HCT116 (cell line): Measurements from ENCODE around the gene IRF8. TPM values are rescaled to one million over a fixed set of nuclear protein-coding genes. Genes with fewer than 3 reads are reported as not detected.

Experiments used
- ATAC-seq: fragments of 200-7000 bp; cut with Tn5 transposase; 2 replicates; pipeline ENCODE4 v1.9.1; 2020; ENCODE audit warnings: mild to moderate bottlenecking, moderate library complexity
- BruUV-seq: library from RNA; stranded (reverse); fragments of 400-500 nt; replicated peaks from 2 replicates; lab custom pipeline; 2021; lab: Mats Ljungman, UMichigan
- CTCF ChIA-PET: fragments of 300-600 bp; sonication (Branson Sonifier 250); formaldehyde crosslinking; loops from one replicate; lab custom pipeline; 2021; ENCODE audit warnings: antibody characterized with exemption; lab: Charles Lee
- POLR2A ChIA-PET: fragments of 300-600, 350-600 bp; sonication (Branson Sonifier 250); formaldehyde crosslinking; loops from one replicate; lab custom pipeline; 2021; ENCODE audit warnings: antibody characterized with exemption; lab: Charles Lee
- RAD21 ChIA-PET, 2 experiments: fragments of 300-600 bp; sonication (Branson Sonifier 250); formaldehyde crosslinking; loops; one replicate each; lab custom pipeline; 2023; ENCODE audit warnings: low total read pairs in 2 of 2; ENCODE audit not compliant: uncharacterized antibody in 2 of 2, unreplicated experiment in 2 of 2, low non-redundant PET in 1 of 2; lab: Charles Lee
- DNase-seq: peaks from one replicate; pipeline ENCODE4 v3.0.0-alpha.2; 2010; ENCODE audit warnings: low read depth, low spot score
- H2AFZ ChIP-seq: fragments of 200-600 bp; shearing (Covaris generic), sonication (generic); 2 replicates; pipeline ENCODE4 v1.6.1; 2017; ENCODE audit warnings: low read depth, mixed run types, mixed read lengths, antibody characterized with exemption, low read length; ENCODE audit not compliant: poor library complexity, severe bottlenecking
- H3K27ac ChIP-seq: 2 replicates; pipeline ENCODE4 v1.5.1; 2012; ENCODE audit warnings: low read depth, low read length
- H3K27me3 ChIP-seq: fragments of 200-600 bp; sonication (generic); 2 replicates; pipeline ENCODE4 v1.6.1; 2016; ENCODE audit warnings: mixed run types, low read length, mixed read lengths; ENCODE audit not compliant: insufficient read depth
- H3K36me3 ChIP-seq, 2 experiments: fragments of 200-500 bp in 1 of 2; fragments of 200-600 bp in 1 of 2; sonication (Bioruptor generic) in 1 of 2; sonication (generic) in 1 of 2; 2 replicates each; pipeline versions ENCODE4 v1.5.1 to v1.6.1; 2014 to 2016; ENCODE audit warnings: low read length in 2 of 2, inconsistent platforms in 1 of 2, mixed read lengths in 1 of 2, mixed run types in 1 of 2; ENCODE audit not compliant: insufficient read depth in 2 of 2, control insufficient read depth in 1 of 2
- H3K4me1 ChIP-seq, 2 experiments: fragments of 200-600 bp in 1 of 2; sonication (generic) in 1 of 2; 2 replicates each; pipeline versions ENCODE4 v1.5.1 to v1.6.1; 2012 to 2017; ENCODE audit warnings: low read length in 2 of 2, inconsistent platforms in 1 of 2, mild to moderate bottlenecking in 1 of 2, mixed read lengths in 1 of 2, mixed run types in 1 of 2, moderate library complexity in 1 of 2; ENCODE audit not compliant: insufficient read depth in 2 of 2, control insufficient read depth in 1 of 2
- H3K4me2 ChIP-seq: fragments of 200-600 bp; sonication (generic); 2 replicates; pipeline ENCODE4 v1.6.1; 2017; ENCODE audit warnings: mixed run types, low read length, mixed read lengths
- H3K4me3 ChIP-seq, 2 experiments: fragments of 200-600 bp in 1 of 2; sonication (generic) in 1 of 2; replicated peaks in 1 of 2; 2 replicates each; pipeline ENCODE4 v1.5.1; 2011 to 2016; ENCODE audit warnings: low read length in 2 of 2, control low read depth in 1 of 2, low read depth in 1 of 2, mild to moderate bottlenecking in 1 of 2, mixed read lengths in 1 of 2, mixed run types in 1 of 2
- H3K79me2 ChIP-seq: fragments of 200-600 bp; sonication (generic); 2 replicates; pipeline ENCODE4 v1.6.1; 2017; ENCODE audit warnings: mild to moderate bottlenecking, mixed run types, low read length, moderate library complexity, mixed read lengths; ENCODE audit not compliant: insufficient read depth
- H3K9ac ChIP-seq: fragments of 200-600 bp; sonication (generic); 2 replicates; pipeline ENCODE4 v1.6.1; 2016; ENCODE audit warnings: low read length, mixed read lengths
- H3K9me2 ChIP-seq: fragments of 200-600 bp; sonication (generic), shearing (Covaris generic); 2 replicates; pipeline ENCODE4 v1.6.1; 2017; ENCODE audit warnings: mixed run types, mild to moderate bottlenecking, moderate library complexity; ENCODE audit not compliant: insufficient read depth
- H3K9me3 ChIP-seq, 2 experiments: fragments of 200-500 bp in 1 of 2; fragments of 200-600 bp in 1 of 2; sonication (Bioruptor generic) in 1 of 2; sonication (generic) in 1 of 2; 2 replicates each; pipeline ENCODE4 v1.6.1; 2014 to 2017; ENCODE audit warnings: low read length in 2 of 2, mixed read lengths in 2 of 2, inconsistent platforms in 1 of 2, low read depth in 1 of 2, mild to moderate bottlenecking in 1 of 2, mixed run types in 1 of 2, moderate library complexity in 1 of 2; ENCODE audit not compliant: control insufficient read depth in 1 of 2, insufficient read depth in 1 of 2
- H4K20me1 ChIP-seq: fragments of 200-600 bp; sonication (generic), shearing (Covaris generic); 2 replicates; pipeline ENCODE4 v1.6.1; 2017; ENCODE audit warnings: mixed run types, mild to moderate bottlenecking, moderate library complexity; ENCODE audit not compliant: insufficient read depth
- ATF3 ChIP-seq: IDR thresholded peaks from 2 replicates; pipeline ENCODE4 v1.6.1; 2012
- CBX3 ChIP-seq: IDR thresholded peaks from 2 replicates; pipeline ENCODE4 v1.6.1; 2012; ENCODE audit warnings: low read depth
- CEBPB ChIP-seq: IDR thresholded peaks from 2 replicates; pipeline ENCODE4 v1.6.1; 2012; ENCODE audit warnings: low read depth
- CTCF ChIP-seq, 3 experiments: fragments of 200-600 bp in 1 of 3; sonication (generic) in 1 of 3; IDR thresholded peaks in 2 of 3; conservative IDR thresholded peaks in 1 of 3; 2 replicates each; pipeline ENCODE4 v1.5.1; 2012 to 2017; ENCODE audit warnings: low read depth in 2 of 3, low read length in 2 of 3, antibody characterized with exemption in 1 of 3, borderline replicate concordance in 1 of 3, control low read depth in 1 of 3, mild to moderate bottlenecking in 1 of 3, mixed read lengths in 1 of 3, mixed run types in 1 of 3, moderate library complexity in 1 of 3; ENCODE audit not compliant: insufficient read depth in 1 of 3
- EGR1 ChIP-seq: IDR thresholded peaks from 2 replicates; pipeline ENCODE4 v1.6.1; 2012; ENCODE audit warnings: low read depth
- ELF1 ChIP-seq: IDR thresholded peaks from 2 replicates; pipeline ENCODE4 v1.6.1; 2012; ENCODE audit warnings: low read depth, borderline replicate concordance
- EZH2phosphoT487 ChIP-seq: fragments of 200-600 bp; IDR thresholded peaks from 2 replicates; pipeline ENCODE4 v1.6.1; 2018; ENCODE audit warnings: antibody characterized with exemption, borderline replicate concordance
- FOSL1 ChIP-seq: IDR thresholded peaks from 2 replicates; pipeline ENCODE4 v1.6.1; 2012; ENCODE audit warnings: low read depth
- MAX ChIP-seq: IDR thresholded peaks from 2 replicates; pipeline ENCODE4 v1.6.1; 2012
- POLR2A ChIP-seq: IDR thresholded peaks from 2 replicates; pipeline ENCODE4 v1.7.0; 2011; ENCODE audit warnings: borderline replicate concordance; ENCODE audit not compliant: insufficient read depth, insufficient read length; ENCODE audit errors: extremely low read depth
- POLR2AphosphoS5 ChIP-seq: IDR thresholded peaks from 2 replicates; pipeline ENCODE4 v1.6.1; 2011; ENCODE audit warnings: mild to moderate bottlenecking, low read depth, low read length, moderate library complexity
- RAD21 ChIP-seq: IDR thresholded peaks from 2 replicates; pipeline ENCODE4 v1.6.1; 2012; ENCODE audit warnings: low read depth, mild to moderate bottlenecking
- SIN3A ChIP-seq: IDR thresholded peaks from 2 replicates; pipeline ENCODE4 v1.6.1; 2012; ENCODE audit warnings: low read depth
- SP1 ChIP-seq: IDR thresholded peaks from 2 replicates; pipeline ENCODE4 v1.6.1; 2012; ENCODE audit warnings: low read depth
- SRF ChIP-seq: IDR thresholded peaks from 2 replicates; pipeline ENCODE4 v1.6.1; 2012; ENCODE audit warnings: low read depth
- YY1 ChIP-seq: IDR thresholded peaks from 2 replicates; pipeline ENCODE4 v1.6.1; 2011; ENCODE audit warnings: low read length, low read depth, moderate library complexity, mild to moderate bottlenecking; ENCODE audit not compliant: insufficient replicate concordance; ENCODE audit errors: extremely low read depth
- ZBTB33 ChIP-seq: IDR thresholded peaks from 2 replicates; pipeline ENCODE4 v1.6.1; 2011; ENCODE audit warnings: mild to moderate bottlenecking, low read length, moderate library complexity; ENCODE audit not compliant: insufficient replicate concordance; ENCODE audit errors: extremely low read depth
- ZFX ChIP-seq: fragments of 450-650 bp; IDR thresholded peaks from 2 replicates; pipeline ENCODE4 v1.6.1; 2017
- intact Hi-C: fragments of 100-400 bp; cut with micrococcal nuclease; formaldehyde crosslinking; loops from 2 replicates; pipeline ENCODE4 v1.10.0; 2022
- total RNA-seq: library from RNA; stranded (reverse); gene quantifications from one replicate; pipeline ENCODE4 v1.2.1, GENCODE V29; 2021; ENCODE audit not compliant: unreplicated experiment

Gene IRF8
- total RNA-seq, 1 experiment from 2014 or later = 0.61 TPM

GRCh38 chr16:85882181-85882810 lies 16.7 kb upstream of the IRF8 start:
- Histone ChIP-seq H3K79me2 (no peaks in the 10 kb centered on the region), H3K9me3 (no peaks in the 10 kb centered on the region), H3K4me1 (0 out of 4 replicates have a peak, but pooled peaks cover 0 to 4% of the 10 kb centered on the region in 2 experiments), H3K27me3 (peaks cover 76% of the 10 kb centered on the region), H3K4me3 (no peak overlapping the region), H4K20me1 (no peaks in the 10 kb centered on the region), H3K4me2 (no peak overlapping the region), H3K9ac (no peak overlapping the region), H2AFZ (no peak overlapping the region), H3K9me2 (no peaks in the 10 kb centered on the region), H3K27ac (no peak overlapping the region), H3K36me3 (no peaks in the 10 kb centered on the region)
- RAD21 ChIA-PET = no interaction called here
- ATAC-seq (no peak), DNase-seq (no peak)
- TF ChIP-seq ZBTB33 (no peak), YY1 (no peak), CEBPB (no peak), EGR1 (no peak), RAD21 (no peak), EZH2phosphoT487 (no peak), POLR2A (no peak), FOSL1 (no peak), SRF (no peak), CBX3 (no peak), SP1 (no peak), ZFX (no peak), MAX (no peak), CTCF (IDR thresholded peaks at IDR 0.05 in 2 of 3, conservative IDR thresholded peaks at IDR 0.05 in 1 of 3; ENCODE audit: borderline replicate concordance in 1 of 3, insufficient read depth in 1 of 3, low read depth in 2 of 3, low read length in 2 of 3) (no peak), POLR2AphosphoS5 (no peak), ATF3 (no peak), SIN3A (no peak), ELF1 (no peak)
- intact Hi-C loops = no loop called here
- POLR2A ChIA-PET = no interaction called here
- CTCF ChIA-PET = interaction anchor here (0.8 kb wide), 1 partner anchor 61 kb away, joined by 5 read pairs; no protein-coding TSS in a partner anchor
- BruUV-seq = no TSS peak
